ENCODE results near the gene RAP1GAP. TPM values are rescaled to one million over a fixed set of nuclear protein-coding genes. Genes with fewer than 3 reads are reported as not detected.
A peak's percentile ranks its signal among the peaks of the same experiment; 100 is the strongest.

RAP1GAP gene
- total RNA-seq, 1 donor from 2014 or later = 14.7 TPM

DNA sequence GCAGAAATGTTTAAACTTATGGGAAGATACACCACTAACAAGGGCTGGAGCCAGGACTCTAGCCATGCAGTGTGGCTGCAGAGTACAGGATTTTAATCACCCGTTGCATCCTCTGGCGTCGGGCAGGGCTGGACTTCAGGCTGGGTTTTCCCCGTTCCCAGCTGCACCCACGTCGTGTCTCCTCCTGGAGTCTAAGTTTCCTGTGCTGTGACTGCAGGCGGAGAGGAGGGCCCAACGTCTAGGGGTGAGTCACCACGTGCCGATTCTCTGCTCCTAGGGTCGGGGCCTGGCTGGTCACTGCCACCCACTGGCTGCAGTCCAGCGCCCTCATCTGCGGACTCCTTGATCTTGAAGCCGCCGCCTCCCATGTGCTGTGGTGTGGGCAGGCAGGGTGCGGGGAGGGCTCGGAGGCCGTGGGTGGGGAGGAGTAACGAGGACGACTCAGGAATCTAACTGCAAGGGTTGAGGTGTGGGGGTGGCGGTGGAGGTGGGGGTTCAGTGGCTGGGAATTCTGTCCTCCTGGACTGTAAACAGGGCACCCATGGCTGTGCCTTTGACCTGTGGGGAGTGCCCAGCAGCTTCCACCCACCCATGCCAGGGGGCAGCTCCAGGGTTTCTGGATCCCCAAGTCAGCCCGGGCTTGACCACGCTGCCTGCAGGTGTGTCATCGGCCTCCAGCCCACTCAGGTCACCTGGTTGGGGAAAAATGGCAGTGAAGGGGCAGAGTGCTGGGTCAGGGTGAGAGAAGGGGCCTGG is 82.1 kb downstream of the RAP1GAP start:
- DNase-seq (ENCODE audit: low spot score) (peak; percentile 70), ATAC-seq (peak; percentile 58)
- intact Hi-C loops (cut with DNase I) = no loop called here

GRCh38 chr1:21586222-21586621 is 82.9 kb downstream of the RAP1GAP start:
- DNase-seq (ENCODE audit: low spot score) (no peak), ATAC-seq (no peak)

GRCh38 chr1:21585037-21585436 is 84.1 kb downstream of the RAP1GAP start:
- no peak for DNase-seq (ENCODE audit: low spot score)
- intact Hi-C loops (cut with DNase I) = no loop called here
- ATAC-seq = no peak

More at GRCh38 chr1:21586222-21586621, 82.9 kb downstream of the RAP1GAP start:
- intact Hi-C loops (cut with DNase I) = no loop called here

DNA sequence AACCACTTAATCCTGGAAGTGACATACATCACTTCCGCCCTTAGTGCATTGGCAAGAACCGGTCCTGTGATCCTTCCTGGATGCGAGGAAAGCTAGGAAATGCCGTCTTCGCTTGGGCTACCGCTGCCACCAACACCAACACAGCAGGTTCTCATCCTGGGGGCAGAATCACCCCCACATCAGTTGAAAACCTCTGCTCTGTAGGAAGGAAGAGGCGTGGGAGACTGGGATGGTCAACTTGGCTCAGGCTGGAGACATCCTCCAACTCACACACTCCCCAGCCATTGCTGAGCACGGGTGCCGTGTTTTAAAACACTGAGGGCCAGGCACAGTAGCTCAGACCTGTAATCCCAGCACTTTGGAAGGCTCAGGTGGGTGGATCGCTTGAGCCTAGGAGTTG is 85.1 kb downstream of the RAP1GAP start:
- intact Hi-C loops (cut with DNase I) = no loop called here
- no peak for DNase-seq (ENCODE audit: low spot score)
- ATAC-seq = no peak

- ATAC-seq (no peak), DNase-seq (ENCODE audit: low spot score) (no peak)
- intact Hi-C loops (cut with DNase I) = no loop called here
Measured at GRCh38 chr1:21579791-21580190, 89.4 kb downstream of the RAP1GAP start.

DNA sequence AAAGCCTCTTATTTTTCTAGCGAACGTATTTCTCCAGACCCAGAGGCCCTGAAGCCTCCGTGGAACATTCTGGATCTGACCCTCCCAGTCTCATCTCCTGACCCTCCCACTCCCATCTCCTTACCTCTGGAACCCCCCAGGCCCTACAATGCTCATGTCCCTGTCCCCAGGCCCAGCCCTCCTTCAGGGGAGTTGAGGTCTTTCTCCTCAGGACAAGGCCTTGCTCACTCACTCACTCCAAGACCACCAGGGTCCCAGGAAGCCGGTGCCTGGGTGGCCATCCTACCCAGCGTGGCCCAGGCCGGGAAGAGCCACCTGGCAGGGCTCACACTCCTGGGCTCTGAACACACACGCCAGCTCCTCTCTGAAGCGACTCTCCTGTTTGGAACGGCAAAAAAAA is 91.2 kb downstream of the RAP1GAP start:
- intact Hi-C loops (cut with DNase I) = no loop called here
- ATAC-seq (no peak), DNase-seq (ENCODE audit: low spot score) (no peak)

DNA sequence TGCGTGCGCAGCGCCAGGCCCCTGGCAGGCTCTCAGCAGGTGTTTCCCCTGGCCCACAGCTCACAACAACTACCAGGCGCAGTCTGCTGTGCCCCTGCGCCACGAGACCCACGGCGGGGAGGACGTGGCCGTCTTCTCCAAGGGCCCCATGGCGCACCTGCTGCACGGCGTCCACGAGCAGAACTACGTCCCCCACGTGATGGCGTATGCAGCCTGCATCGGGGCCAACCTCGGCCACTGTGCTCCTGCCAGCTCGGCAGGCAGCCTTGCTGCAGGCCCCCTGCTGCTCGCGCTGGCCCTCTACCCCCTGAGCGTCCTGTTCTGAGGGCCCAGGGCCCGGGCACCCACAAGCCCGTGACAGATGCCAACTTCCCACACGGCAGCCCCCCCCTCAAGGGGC is 91.8 kb downstream of the RAP1GAP start:
- ATAC-seq (no peak), DNase-seq (ENCODE audit: low spot score) (no peak)
- intact Hi-C loops (cut with DNase I) = no loop called here

DNA sequence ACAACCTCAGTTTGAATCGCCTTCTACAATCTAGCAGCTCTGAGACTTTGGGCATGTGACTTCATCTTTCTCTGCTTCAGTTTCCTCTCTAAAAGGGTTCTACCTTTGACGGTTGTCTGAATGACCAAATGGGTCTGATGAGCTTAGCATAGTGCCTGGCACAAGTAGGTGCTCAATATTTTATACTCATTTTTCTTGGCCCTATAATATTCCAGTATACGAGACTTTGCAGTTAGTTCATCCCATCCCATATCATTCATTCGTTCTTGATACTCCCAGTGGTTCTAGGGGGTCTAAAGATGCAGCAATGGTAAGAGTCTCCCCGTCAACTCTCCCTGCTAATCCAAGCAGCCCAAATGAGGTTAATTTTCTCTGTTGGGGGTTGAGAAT is 92.4 kb downstream of the RAP1GAP start:
- DNase-seq (ENCODE audit: low spot score) = no peak
- no peak for ATAC-seq
- intact Hi-C loops (cut with DNase I) = no loop called here

DNA sequence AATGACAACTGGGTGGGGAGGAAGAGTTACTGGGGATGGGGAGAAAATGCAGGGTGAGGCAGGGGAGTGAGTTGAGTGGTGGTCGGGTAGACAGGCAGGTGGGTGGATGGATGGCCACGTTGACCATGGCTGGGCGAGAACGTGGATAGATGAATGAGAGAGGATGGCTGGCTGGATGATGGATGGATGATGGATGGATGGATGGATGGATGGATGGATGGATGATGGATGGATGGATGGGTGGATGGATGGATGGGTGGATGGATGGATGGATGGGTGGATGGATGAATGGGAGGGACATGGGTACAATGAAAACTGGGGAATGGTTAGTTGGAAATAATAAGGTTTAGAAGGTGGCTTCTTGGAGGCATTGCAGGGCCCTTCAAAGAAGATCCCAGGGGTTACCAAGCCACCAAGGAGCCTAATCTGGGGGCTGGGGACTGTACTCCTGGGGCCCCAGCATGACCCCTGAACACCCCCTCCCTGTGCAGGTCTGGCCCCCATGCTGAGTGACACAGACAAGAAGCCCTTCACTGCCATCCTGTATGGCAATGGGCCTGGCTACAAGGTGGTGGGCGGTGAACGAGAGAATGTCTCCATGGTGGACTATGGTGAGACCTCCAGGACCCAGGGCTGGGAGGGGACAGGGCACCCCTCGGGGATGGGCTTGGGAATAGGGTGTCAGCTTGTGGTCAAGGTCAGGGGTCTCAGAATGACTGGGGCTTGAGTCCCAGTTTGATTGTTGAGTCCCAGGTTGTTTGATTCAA is 92.9 kb downstream of the RAP1GAP start:
- intact Hi-C loops (cut with DNase I) = no loop called here
- DNase-seq (ENCODE audit: low spot score) (no peak), ATAC-seq (no peak)

- no peak for ATAC-seq
- DNase-seq (ENCODE audit: low spot score) = no peak
- intact Hi-C loops (cut with DNase I) = no loop called here
Measured at GRCh38 chr1:21575351-21575942, 93.7 kb downstream of the RAP1GAP start.

DNA sequence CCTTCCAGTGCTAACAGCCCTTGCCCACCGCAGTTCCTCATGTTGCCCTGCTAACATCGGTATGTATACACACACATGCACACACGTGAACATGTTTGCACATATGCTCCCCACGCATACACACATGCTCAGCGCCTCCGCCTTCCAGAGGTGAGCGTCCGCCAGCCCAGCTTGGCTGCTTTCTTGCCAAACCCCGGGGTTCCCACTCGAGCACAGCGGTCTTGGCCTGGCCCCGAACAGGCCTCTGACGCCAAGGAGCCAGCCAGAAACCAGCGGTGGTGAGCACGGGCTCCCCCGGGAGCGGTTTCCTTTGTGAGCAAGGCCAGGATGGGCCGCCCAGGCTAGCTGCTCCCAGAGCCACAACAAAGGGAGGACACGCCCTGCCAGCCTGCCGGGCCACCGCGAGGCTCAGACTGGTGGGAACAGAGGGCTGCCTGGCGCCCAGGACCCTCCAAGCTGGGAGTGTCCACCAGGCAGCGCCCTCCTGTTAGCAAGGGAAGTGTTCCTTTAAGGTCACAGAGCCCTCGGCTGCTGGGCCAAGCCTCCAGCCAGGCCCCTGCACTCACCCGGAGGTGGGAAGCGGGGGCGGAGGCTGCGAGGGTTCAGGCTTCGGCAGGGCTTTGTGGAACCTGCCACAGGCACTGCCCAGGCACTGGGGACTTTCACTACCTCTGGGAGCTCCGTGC is 94.5 kb downstream of the RAP1GAP start:
- intact Hi-C loops (cut with DNase I) = no loop called here
- ATAC-seq (peak; percentile 56), DNase-seq (ENCODE audit: low spot score) (no peak)

DNA sequence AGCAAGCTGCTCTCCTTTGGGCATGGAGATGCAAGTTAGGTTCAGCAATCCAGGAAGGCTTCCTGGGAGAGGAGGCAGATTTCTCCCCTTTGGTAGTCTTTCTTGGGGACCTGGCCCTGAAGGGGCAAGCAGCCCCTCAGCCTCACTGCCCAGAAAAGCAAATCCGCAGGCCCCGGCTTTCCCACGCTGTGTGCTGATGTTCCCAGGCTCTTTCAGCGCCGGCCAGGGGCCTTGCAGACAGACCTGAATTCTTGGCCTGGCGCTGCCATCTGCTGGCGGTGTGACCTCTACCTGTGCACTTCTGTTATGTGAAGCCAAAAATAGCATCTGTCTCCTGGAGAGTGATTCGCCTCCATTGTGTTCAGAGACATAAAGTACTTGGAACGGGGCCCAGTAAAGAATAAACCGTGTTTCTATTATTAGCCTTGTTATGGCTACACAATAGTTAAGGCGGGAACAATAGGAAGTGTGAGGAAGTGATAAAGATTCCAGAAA is 95.1 kb downstream of the RAP1GAP start:
- intact Hi-C loops (cut with DNase I) = no loop called here
- DNase-seq (ENCODE audit: low spot score) (peak; percentile 74), ATAC-seq (peak; percentile 72)

DNA sequence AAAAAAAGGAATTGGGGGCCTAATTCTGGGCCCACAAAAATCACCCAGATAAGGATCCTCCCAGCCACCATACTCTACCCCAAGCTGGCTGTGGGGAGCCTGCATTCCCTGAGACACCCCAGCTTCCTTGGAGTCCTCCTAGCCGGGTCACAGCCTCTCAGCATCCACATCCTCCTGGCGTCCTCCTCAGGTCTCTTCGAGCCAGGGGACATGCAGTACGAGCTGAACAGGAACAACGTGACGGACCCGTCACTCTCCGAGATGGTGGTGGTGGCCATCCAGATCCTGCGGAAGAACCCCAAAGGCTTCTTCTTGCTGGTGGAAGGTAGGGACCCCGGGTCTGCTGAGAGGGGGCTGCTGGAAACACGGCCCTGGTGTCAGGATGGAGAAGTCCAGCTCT is 95.7 kb downstream of the RAP1GAP start:
- DNase-seq (ENCODE audit: low spot score) = no peak
- intact Hi-C loops (cut with DNase I) = no loop called here
- ATAC-seq = no peak

- DNase-seq (ENCODE audit: low spot score) (no peak), ATAC-seq (no peak)
- intact Hi-C loops (cut with DNase I) = no loop called here
Measured at GRCh38 chr1:21572735-21573277, 96.4 kb downstream of the RAP1GAP start.

GRCh38 chr1:21572221-21572620 is 96.9 kb downstream of the RAP1GAP start:
- DNase-seq (ENCODE audit: low spot score) (no peak), ATAC-seq (no peak)
- intact Hi-C loops (cut with DNase I) = no loop called here

DNA sequence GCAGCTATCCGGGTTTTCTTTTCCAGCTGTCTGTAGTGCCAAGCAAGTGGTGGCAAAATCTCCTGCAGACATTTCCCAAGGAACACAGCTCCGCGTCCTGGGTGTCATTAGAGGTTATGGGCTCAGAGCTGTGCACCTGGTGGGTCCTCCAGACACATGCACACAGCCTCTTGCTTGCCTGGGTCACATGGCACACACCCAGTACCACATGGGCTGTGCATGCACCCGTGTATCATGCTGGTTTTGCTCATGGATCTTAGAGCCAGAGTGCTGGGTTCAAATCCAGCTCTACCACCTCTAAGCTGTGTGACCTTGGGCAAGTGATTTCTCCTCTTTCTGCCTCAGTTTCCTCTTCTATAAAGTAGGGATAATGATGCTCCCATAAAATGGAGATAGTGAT is 98.3 kb downstream of the RAP1GAP start:
- ATAC-seq (no peak), DNase-seq (ENCODE audit: low spot score) (no peak)
- intact Hi-C loops (cut with DNase I) = no loop called here

DNA sequence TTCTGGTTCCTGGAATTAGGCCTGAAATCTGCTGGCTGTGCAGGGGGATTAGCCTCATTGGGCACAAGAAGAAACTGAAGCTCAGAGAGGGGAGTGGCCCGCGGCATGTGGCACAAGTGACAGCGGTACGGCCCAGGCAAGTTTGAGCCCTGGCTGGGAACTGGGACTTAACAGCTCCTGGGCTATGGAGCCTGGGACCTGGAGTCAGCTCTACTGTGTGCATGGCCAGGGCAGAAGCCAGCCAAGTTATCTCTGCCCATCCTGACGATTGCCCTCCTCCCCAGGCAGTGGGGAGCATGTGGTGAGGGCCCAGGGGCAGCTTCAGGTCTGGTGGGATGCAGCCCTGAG is 98.7 kb downstream of the RAP1GAP start:
- ATAC-seq = no peak
- intact Hi-C loops (cut with DNase I) = no loop called here
- no peak for DNase-seq (ENCODE audit: low spot score)

DNA sequence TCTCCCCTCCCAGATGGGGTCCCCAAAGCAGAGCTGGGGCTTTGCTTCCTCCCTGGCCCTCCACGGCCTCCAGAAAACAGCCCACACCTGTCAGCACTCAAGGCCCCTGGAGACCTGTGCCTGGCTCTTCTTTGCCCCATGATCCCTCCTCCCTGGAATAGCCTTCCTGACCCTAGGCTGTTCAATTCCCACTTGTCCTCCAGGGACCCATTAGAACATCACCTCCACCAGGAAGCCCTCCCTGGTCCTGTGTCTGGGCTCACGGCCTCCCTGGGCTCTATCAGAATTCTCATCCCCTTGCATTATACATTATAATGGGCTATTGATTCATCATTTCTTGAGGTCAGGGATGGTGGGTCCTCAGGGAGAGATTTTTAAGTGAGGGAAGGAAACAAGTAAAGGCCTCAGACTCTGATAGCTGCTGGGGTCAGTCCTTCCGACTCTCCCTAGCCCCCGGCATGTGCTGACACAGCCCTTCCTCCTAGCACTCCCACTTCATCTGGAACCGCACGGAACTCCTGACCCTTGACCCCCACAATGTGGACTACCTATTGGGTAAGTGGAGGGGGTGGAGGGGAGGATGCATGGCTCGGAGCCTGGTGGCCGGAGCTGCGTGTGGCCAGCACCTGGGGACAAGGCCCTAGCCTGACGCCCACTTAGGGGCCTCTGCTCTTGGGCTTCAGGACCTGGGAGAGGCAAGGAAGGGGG is 99.2 kb downstream of the RAP1GAP start:
- intact Hi-C loops (cut with DNase I) = no loop called here
- ATAC-seq (no peak), DNase-seq (ENCODE audit: low spot score) (no peak)

All from sciatic nerve (tissue), 2 donors.